AG04450 (cell line): ENCODE measurements around the gene GABBR1. TPM values are rescaled to one million over a fixed set of nuclear protein-coding genes. Genes with fewer than 3 reads are reported as not detected.
"Not testable (repeated sequence)": the region's sequence is repeated elsewhere in the genome, so short reads cannot be mapped to it uniquely, and the experiment has no call there.

Source experiments
- CTCF ChIA-PET: fragments of 300-600, 350-600 bp; formaldehyde crosslinking; extraction: SDS; loops from one replicate; lab custom pipeline; 2022; ENCODE audit warnings: antibody characterized with exemption, inconsistent platforms; lab: Charles Lee
- POLR2A ChIA-PET: fragments of 350-600 bp; formaldehyde crosslinking; extraction: SDS; loops from one replicate; lab custom pipeline; 2021; ENCODE audit warnings: antibody characterized with exemption, inconsistent platforms; lab: Yijun Ruan, JAX
- DNase-seq: peaks from one replicate; pipeline ENCODE4 v3.0.0-alpha.2; 2011; ENCODE audit warnings: low read depth, low spot score
- H3K27ac ChIP-seq: one replicate; pipeline ENCODE4 v1.5.1; 2012; ENCODE audit warnings: low read depth, low read length, control low read depth
- H3K27me3 ChIP-seq: one replicate; pipeline ENCODE4 v1.6.0; 2012; ENCODE audit warnings: low read length; ENCODE audit not compliant: control insufficient read depth, insufficient read depth
- H3K4me3 ChIP-seq: 2 replicates; pipeline ENCODE4 v1.5.1; 2011; ENCODE audit warnings: mild to moderate bottlenecking, low read depth, low read length, control low read depth
- H3K9me3 ChIP-seq: 2 replicates; pipeline ENCODE4 v1.5.1; 2012; ENCODE audit warnings: low read length; ENCODE audit not compliant: control insufficient read depth, insufficient read depth
- polyA plus RNA-seq: library from polyadenylated mRNA; depleted of rRNA; stranded (reverse); fragments of >200 nt; gene quantifications from 2 replicates; pipeline ENCODE4 v1.2.3, GENCODE V29; 2011
- TF ChIP-seq, protein P1 (sequence below): IDR thresholded peaks from 2 replicates; pipeline ENCODE4 v1.5.1; 2011; ENCODE audit warnings: low read depth, low read length, control low read depth, inconsistent platforms

GABBR1 gene
- polyA plus RNA-seq, 1 experiment = 14.6 TPM

DNA sequence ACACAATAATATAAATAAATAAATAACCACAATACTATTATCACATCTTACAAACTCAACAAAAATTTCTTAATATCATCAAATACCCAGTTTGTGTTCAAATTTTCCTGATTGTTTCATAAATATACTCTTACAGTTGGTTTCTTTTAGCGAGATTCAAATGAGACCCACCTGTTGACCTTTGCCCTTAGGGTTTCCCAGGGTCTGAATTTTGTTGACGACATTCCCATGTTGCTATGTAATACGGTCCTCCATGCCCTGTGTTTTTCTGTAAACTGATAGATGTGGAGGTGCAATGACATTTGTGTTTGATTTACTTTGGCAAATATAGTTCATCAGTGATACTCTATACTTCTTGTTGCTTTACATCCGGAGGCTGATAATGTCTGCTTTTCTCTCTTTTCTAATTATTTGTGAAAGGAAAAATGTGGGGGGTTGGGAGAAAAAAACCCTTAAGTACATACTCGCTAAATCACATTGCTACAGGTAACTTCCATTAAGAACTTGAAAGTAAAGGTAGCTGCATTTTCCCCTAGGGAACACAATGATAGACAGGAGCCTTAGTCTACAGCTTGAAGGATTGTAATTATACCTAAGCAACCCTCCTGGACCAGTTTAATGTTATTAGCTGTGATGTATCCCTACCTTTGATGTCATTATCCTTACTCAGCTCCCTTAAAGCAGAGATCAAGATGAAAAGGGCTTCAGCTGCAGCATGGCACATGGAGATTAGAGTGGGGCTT lies 30.5 kb upstream of the GABBR1 start:
- TF ChIP-seq, protein P1, sequence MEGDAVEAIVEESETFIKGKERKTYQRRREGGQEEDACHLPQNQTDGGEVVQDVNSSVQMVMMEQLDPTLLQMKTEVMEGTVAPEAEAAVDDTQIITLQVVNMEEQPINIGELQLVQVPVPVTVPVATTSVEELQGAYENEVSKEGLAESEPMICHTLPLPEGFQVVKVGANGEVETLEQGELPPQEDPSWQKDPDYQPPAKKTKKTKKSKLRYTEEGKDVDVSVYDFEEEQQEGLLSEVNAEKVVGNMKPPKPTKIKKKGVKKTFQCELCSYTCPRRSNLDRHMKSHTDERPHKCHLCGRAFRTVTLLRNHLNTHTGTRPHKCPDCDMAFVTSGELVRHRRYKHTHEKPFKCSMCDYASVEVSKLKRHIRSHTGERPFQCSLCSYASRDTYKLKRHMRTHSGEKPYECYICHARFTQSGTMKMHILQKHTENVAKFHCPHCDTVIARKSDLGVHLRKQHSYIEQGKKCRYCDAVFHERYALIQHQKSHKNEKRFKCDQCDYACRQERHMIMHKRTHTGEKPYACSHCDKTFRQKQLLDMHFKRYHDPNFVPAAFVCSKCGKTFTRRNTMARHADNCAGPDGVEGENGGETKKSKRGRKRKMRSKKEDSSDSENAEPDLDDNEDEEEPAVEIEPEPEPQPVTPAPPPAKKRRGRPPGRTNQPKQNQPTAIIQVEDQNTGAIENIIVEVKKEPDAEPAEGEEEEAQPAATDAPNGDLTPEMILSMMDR = no peak
- H3K27ac ChIP-seq = no peak overlapping the region
- CTCF ChIA-PET = interaction anchor here (0.6 to 7.6 kb wide), 3 partner anchors 11 to 171 kb away, joined by 3 to 185 read pairs (median 3); no protein-coding TSS in a partner anchor
- H3K27me3 ChIP-seq = peaks cover 15% of the 10 kb centered on the region
- H3K9me3 ChIP-seq = no peaks in the 10 kb centered on the region
- DNase-seq = no peak
- H3K4me3 ChIP-seq = no peak overlapping the region
- POLR2A ChIA-PET = no interaction called here

DNA sequence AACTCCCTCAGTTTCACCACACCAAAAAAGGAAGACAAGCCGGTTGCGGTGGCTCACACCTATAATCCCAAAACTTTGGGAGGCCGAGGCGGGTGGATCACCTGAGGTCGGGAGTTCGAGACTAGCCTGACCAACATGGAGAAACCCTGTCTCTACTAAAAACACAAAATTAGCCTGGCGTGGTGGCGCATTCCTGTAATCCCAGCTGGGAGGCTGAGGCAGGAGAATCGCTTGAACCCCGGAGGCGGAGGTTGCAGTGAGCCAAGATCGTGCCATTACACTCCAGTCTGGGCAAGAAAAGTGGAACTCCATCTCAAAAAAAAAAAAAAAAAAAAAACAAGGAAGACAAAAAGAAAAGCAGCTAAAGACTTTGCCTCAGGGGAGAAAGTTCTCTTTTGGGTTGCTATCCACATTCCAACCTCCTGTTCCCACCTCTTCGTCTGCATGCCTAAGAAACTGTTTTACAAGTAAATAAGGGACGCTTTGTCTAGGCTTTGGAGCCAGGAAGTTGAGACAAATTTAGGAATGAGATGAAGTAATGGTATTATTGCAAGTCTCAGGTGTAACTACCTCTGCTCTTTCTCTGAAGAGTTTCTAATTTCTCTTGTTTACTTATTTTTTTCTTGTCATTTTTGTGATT lies 28.6 kb upstream of the GABBR1 start:
- H3K27ac ChIP-seq, H3K4me3 ChIP-seq, H3K9me3 ChIP-seq, DNase-seq: not testable (repeated sequence)
- H3K27me3 ChIP-seq = peaks cover 17% of the 10 kb centered on the region
- ChIA-PET POLR2A (interaction anchor here (0.7 kb wide), 1 partner anchor 1515 kb away, joined by 4 read pairs; no protein-coding TSS in a partner anchor), CTCF (interaction anchor here (0.6 to 7.6 kb wide), 2 partner anchors 9 to 33 kb away, joined by 8 to 185 read pairs; no protein-coding TSS in a partner anchor)

DNA sequence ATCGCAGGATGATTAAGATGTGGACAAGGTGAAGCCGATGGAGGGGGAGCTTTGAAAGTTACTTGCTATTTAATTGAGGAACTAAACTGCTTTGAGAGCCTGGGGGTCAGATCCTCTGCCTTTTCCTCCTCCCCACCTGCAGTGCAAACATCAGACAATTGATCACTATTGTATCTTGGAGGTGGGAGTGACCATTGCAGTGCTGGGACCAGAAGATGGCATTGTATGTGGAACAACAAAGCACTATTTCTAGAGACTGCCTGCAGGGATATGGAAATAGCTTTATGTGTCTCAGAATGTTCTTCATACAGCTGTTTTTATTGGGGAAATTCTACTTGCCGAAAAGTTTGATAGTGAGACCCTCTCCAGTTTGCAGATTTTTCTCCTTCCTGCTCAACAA lies 28.1 kb upstream of the GABBR1 start:
- Histone ChIP-seq H3K27ac (no peak overlapping the region), H3K27me3 (peaks cover 13% of the 10 kb centered on the region), H3K4me3 (no peak overlapping the region), H3K9me3 (no peaks in the 10 kb centered on the region)
- POLR2A ChIA-PET = interaction anchor here (0.7 kb wide), 1 partner anchor 1516 kb away, joined by 4 read pairs; no protein-coding TSS in a partner anchor
- CTCF ChIA-PET = interaction anchor here (0.6 to 7.6 kb wide), 2 partner anchors 9 to 33 kb away, joined by 8 to 185 read pairs; no protein-coding TSS in a partner anchor
- DNase-seq = no peak
- TF ChIP-seq, protein P1 = no peak

- no peak within 1 kb of the TSS for H3K4me3 ChIP-seq
- H3K27me3 ChIP-seq = peaks cover 16% of the 10 kb centered on the region
- no peak within 1 kb of the TSS for H3K27ac ChIP-seq
- ChIA-PET CTCF (interaction anchor here (0.8 to 1.0 kb wide), 2 partner anchors 9 to 31 kb away, joined by 3 to 4 read pairs; no protein-coding TSS in a partner anchor), POLR2A (no interaction called here)
- TF ChIP-seq, protein P1 = no peak
- DNase-seq = no peak
- H3K9me3 ChIP-seq = no peaks in the 10 kb centered on the region
Measured at GRCh38 chr6:29656798-29657197, 23.8 kb upstream of the GABBR1 start, which contains the start of gene MOG. MOG (plus strand) TSS chr6:29657092; CDS start chr6:29657210, 118 bp downstream.

GRCh38 chr6:29656157-29656556 lies 23.2 kb upstream of the GABBR1 start:
- no peak for DNase-seq
- Histone ChIP-seq H3K27me3 (peaks cover 16% of the 10 kb centered on the region), H3K27ac (no peak overlapping the region), H3K9me3 (no peaks in the 10 kb centered on the region), H3K4me3 (no peak overlapping the region)
- ChIA-PET CTCF (interaction anchor here (0.8 kb wide), 1 partner anchor 30 kb away, joined by 4 read pairs; no protein-coding TSS in a partner anchor), POLR2A (no interaction called here)
- TF ChIP-seq, protein P1 = no peak
